HG03354 (cell line): ENCODE measurements around the gene NHP2.
"Not testable (repeated sequence)": the region's sequence is repeated elsewhere in the genome, so short reads cannot be mapped to it uniquely, and the experiment has no call there.

Experiments
- ATAC-seq: cut with Tn5 transposase; IDR thresholded peaks from one replicate; pipeline ENCODE4 v1.9.1; 2021; ENCODE audit warnings: mild to moderate bottlenecking; ENCODE audit not compliant: unreplicated experiment, poor library complexity, severe bottlenecking

Gene NHP2

DNA sequence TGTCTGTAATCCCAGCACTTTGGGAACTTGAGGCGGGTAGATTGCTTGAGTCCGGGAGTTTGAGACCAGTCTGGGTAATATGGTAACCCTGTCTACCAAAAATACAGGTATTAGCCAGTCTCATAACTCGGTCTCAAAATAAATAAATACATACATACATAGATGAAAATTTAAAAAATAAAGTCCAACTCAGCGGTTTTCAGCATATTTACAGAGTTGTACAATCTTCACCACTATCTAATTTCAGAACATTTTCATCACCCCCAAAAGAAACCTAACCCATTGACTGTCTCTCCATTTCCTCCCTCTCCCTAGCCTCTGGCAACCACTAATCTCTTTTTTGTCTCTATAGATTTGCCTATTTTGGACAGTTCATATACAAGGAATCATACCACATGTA lies 12.1 kb downstream of the NHP2 start:
- no peak for ATAC-seq

DNA sequence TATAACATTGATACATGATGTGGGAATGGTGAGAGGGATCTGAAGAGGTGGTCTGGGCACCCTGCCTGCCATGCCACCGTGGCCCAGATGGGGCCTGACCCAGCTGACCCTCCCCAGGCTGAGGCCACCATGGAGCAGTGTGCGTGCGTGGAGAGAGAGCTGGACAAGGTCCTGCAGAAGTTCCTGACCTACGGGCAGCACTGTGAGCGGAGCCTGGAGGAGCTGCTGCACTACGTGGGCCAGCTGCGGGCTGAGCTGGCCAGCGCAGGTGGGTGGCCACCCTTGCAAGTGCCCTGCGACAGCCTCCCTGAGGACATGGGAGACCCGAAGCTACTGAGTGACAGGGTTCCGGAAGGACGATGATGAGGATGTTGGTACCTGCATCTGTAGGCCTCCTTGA lies 15.7 kb downstream of the NHP2 start:
- no peak for ATAC-seq

DNA sequence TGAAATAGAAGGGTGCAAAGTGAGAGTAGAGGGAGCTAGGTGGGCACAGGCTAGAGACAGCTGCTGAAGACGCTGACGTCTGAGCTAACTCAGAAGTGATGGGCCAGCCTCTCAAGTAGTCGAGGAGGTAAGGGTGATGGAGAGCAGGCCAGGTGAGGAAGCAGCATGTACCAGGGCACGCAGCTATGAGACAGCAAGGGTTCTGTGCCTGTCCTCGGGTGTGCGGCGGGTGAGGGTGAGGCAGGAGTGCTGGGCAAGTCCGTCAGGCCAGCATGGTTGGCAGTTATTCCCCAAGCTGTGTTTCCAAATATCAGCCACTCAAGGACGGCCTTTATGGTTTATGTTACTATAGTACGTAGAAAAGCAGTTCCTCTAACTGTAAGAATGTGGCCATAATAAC lies 16.7 kb downstream of the NHP2 start:
- no peak for ATAC-seq

DNA sequence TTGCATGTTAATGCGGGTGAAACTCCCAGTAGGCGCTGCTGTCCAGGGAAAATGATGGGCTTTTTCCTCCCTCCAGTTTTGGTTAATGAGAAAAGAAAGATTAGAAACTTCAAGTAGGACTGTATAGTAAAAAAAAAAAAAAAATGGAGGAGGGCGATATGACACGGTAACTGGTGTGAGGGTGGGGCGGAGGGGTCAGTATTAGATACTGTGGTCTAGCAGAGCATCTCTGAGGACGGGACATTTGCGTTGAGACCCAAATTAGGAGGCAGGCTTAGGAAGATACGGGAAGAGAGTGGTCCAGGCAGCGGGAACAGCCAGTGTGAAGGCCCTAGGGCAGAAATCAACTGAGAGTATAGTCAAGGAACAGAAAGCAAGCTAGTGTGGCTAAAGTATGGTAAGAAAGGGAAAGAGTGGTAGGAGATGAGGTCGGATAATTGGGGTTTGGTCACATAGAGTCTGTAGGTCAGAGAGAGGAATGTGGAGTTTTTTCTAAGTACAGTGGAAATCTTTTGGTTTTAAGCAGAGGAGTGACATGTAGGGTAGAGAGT lies 22.2 kb downstream of the NHP2 start:
- no peak for ATAC-seq

DNA sequence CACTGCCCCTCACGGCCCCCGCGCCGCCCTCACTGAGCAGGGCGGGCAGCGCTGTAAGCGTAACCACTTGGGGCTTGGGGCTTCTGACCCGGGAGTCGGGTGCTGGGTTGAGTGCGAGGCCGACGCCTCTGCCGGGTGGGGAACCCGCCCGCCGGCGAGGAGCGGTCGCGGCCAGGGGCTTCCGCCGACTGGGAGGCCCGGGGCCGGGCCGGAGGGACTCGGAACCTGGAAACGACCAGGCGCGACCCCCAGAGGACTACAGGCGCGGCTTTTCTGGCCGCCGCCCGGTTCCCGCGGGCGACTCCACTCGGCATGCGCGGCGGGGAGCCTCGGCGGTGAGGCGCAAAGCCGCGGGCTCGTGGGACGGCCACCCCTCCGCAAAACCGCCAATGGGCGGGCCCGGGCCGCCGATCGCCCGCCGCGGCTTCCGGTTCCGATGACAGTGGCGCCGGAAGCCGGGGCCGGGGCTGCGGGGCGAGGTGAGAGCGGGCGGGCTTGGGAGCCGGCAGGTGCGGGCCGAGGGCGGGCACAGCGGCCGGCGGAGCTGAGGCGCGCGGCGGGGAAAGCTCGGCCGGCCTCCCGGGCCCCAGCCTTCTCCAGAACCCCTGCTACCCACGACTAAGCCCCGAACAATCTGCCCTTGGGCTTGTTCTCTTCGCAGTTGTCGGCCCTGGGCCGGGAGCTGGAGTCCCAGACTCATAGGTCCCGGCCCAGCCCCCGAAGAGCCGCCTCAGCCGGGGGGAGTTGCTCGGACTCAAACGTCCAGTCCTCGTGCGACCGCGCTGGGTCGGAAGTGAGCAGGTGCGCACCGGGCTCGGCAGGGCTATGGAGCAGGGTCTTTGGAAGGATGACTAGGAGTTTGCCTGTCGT lies 22.9 kb downstream of the NHP2 start, which contains the start of gene RMND5B:
TSS of gene RMND5B (plus strand) at position 439 of the 870 bp plus-strand sequence. CDS start 7,106 bp downstream, outside the sequence.
- peak; percentile 91 for ATAC-seq

DNA sequence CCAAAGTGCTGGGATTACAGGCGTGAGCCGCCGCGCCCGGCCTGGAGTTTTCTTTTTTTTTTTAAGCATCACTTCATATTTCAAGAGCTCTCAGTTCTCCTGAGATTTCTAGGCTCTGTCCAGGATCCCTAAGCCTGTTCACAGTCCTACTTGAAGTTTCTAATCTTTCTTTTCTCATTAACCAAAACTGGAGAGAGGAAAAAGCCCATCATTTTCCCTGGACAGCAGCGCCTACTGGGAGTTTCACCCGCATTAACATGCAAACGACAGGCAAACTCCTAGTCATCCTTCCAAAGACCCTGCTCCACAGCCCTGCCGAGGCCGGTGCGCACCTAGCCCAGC lies 23.5 kb downstream of the NHP2 start:
- ATAC-seq: not testable (repeated sequence)

DNA sequence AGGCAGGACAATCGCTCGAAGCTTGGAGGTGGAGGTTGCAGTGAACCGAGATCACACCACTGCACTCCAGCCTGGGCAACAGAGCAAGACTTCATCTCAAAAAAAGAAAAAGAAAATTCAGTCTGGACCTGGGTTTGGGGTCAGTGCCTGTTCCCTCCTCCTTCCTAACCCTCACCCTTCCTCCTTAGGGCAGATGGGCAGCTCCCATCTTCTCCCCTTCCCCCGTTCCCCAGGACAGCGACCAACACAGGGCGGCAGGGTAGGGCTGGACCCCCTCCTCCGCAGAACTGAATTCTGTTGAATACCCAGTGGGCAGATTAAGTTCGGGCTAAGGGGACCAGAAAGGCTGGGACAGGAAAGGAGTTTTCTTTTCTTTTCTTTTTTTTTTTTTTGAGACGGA lies 24.4 kb downstream of the NHP2 start:
- ATAC-seq: no peak

DNA sequence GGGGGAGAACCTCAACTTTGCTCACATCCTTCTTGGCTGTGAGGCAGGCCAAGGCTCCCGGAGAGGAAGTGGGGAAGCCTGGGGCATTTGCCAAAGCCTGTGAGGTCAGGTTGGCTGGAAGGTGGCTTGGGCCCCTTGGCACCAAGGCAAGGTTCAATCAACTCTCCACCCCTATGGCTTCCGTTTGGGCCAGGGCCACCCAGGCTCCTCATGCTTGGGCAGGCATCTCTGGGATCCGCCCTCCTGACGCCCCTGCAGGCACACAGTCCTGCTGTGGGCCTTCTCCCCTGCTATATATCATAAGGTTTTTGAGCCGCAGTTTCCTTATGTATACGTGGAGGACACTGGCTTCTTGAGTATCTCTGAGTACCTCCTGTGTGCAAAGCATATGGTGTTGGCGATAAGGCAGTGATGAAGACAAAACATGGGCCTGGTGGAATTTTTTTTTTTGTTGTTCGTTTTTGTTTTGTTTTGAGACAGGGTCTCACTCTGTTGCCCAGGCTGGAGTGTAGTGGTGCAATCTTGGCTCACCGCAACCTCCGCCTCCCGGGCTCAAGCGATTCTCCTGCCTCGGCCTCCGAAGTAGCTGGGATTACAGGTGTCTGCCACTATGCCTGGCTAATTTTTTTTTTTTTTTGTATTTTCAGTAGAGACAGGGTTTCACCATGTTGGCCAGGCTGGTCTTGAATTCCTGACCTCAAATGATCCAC lies 26.2 kb downstream of the NHP2 start:
- ATAC-seq: not testable (repeated sequence)

DNA sequence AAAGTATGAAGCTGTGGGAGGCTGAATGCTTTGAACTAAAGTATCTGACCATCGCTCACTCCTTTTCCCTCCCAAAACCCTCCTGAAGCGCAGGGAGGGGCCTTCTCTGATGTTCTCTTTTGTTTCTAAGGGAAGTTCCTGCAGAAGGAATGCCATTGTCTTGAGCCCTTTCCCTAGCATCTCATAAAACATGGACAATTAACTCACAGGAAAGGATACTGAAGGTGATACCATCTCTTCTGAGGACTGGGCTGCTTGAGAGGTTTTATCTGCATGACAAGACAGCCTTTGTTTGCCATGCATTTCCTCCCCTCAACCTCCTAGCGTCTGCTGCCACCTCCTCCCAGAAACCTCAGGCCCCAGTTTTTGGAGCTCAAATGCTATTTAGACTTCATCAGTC lies 27.1 kb downstream of the NHP2 start:
- ATAC-seq: no peak

DNA sequence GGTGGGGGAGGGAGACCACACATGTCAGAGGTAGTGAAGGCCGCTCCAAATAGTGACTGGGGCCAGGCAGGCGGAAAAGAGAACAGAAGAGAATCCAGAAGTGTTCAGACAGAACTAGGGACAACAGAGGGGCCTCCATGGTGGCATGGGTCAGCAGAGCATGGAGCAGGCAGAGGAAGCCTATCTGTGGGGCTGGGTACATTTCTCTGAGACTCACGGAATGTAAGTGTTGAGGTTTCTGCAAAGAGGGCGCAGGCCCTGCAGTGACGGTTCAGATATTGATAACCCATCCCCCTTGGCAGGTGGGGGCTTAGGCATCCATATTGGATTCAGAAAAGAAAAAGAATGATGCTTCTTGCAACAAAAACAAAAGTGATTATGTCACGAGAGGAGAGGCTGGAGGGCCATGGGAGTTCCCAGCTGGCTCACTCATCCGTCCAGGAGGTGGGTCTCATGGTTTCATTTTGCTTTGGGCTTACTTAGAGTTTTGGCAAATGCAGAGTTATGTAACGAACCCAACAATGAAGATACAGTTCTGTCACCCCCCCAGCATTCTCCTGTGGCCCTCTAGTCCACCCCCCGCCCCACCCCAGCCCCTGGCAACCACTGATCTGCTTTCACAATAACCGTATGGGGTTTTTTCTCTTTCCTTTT lies 28.3 kb downstream of the NHP2 start:
- no peak for ATAC-seq

DNA sequence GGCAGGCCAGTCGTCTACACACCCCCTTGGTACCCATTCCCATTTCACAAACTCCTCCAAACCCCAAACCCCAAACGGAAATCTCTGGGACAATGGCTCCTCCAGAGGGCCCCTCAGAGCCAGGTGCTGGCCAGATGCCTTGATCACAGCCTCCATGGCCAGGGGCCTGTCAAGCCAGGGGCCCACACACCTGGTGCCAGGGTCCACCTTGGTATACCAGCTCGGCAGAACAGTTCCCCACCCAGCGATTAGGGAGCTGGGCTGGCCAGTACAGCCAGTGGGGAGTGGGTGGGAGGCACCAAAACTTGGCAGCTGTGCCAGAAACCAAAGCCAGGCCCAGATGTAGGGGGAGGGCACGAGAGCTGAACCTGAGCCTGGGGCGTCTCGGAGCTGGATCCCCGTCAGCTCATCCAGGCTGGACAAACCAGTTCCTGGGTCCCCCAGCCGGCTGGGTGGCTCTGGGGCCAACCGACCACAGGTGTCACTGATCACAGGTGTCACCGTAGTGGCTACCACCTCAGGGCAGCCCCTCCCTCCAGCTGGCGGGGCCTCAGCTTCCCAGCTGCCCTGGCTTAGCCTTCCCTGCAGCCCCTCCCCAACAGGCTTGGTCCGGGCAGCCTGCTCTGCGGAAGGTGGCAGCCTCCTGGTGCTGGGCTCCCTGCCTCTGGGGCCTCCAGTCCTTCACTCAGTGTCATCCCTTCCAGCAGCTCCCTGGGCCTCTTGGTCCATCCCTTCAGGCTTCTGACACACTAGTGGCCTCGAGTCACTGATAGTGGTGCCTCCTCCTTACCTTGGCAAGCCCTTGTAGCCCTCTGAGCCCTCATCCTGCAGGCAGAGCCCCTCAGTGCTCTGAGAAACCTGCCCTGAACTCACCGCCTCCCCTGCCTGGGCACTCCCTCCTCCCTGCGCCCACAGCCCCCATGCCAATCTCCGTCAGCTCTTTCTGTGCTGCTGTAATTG lies 29.4 kb downstream of the NHP2 start:
- ATAC-seq: no peak

DNA sequence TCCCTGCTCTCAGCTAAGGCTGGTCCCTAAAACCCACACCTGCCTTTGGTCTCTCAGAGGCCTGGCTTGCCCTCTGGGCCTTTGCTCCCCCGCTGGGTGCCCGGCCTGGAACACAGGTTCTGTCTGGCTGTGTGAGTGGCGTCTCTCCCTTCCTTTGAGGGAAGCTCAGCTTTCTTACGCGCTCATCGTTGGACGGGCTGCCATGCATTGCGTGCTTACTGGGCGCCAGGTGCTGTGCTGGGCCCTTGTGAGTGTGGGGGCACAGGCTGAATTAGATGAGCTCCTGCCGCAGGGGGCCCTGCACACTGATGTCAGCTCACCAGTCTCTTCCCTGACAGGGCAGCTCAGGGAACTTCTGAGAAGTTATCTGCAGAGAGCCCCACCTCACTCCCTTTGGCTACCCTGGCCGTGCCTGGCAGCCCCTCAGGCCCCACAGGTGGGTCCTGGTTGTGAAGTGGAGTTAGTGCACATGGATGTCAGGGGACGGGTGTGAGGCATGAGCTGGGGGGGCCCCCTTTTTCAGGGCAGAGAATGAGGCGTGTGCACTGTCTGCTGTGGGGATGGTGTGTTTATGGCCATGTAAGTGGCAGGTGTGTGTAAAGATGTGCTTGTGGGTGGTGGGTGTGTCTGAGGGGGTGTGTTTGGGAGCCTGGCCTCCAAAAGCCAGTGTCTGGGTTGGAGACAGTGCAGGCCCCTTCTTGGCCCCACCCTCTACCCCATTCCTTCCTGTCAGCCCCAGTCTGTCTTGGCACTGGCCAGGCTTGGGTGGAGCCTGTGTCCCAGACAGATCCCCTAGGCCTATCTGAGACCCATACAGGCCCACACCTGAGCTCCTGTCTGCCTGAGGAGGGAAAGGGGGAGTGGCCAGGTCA lies 30.4 kb downstream of the NHP2 start:
- no peak for ATAC-seq

DNA sequence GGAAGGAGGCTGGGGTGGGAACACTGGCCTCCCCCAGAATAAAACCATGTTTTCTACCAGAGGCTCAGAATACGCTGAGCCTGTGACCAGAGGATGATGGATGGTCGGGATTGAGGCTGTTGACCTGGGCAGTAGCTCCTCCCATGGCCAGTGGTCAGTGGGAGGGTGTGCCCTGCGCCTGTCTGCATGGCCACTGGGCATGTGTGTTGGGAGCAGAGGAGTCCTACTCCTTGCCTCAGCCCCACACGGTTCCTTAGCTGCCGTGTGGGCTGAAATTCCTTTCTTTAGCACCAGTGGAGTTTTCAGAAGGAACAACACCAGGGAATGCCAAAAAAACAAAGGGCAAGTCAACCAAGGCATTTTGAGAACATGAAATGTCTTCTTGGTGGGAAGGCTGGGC lies 31.3 kb downstream of the NHP2 start:
- no peak for ATAC-seq

DNA sequence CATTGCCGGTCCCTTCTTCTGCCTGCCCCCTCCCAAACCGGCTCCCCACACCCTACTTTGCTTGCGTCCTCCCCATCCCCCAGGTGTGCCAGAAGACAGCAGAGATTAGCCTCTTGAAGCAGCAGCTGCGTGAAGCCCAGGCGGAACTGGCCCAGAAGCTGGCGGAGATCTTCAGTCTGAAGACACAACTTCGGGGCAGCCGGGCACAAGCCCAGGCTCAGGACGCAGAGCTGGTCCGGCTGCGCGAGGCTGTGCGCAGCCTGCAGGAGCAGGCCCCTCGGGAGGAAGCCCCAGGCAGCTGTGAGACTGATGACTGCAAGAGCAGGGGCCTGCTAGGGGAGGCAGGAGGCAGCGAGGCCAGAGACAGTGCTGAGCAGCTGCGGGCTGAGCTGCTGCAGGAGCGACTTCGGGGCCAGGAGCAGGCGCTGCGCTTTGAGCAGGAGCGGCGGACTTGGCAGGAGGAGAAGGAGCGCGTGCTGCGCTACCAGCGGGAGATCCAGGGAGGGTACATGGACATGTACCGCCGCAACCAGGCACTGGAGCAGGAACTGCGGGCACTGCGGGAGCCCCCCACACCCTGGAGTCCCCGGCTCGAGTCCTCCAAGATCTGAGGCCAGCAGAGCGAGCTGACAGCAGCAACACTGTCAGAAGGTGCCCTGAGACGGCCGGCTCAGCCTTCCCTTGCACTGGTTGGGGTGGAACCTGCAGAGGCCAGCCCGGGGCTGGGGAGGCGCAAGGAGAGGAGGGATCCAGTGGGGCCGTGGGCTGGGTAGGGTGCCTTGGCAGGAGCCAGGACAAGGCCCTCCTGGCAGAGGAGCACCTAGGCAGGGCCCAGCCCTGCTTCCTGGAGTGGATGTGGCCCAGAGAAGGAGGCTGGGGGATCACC lies 32.1 kb downstream of the NHP2 start:
- ATAC-seq: peak; percentile 25

DNA sequence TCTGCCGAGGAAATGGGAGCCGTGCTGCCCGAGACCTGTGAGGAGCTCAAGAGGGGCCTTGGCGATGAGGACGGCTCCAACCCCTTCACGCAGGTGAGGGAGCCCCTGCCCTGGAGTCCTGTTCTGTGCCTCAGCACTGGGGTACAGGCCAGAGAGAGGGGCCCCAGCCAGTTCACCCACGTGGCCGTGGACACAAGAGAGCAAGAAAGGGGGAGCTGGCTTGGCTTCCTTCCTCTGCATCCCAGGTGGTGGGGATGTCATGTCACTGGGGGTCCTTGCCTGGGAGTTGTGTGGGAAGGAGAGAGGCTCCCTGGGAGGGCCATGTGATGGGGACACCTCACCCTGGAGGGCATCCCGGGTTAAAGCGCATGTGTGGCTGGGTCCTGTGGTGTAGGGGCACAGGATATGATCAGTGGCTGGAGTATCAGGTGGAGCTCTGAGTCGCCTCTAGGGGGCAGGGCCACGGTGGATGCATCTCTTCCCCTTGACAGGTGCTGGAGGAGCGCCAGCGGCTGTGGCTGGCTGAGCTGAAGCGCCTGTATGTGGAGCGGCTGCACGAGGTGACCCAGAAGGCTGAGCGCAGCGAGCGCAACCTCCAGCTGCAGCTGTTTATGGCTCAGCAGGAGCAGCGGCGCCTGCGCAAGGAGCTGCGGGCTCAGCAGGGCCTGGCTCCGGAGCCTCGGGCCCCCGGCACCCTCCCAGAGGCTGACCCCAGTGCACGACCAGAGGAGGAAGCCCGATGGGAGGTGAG lies 32.9 kb downstream of the NHP2 start:
- peak; percentile 85 for ATAC-seq

DNA sequence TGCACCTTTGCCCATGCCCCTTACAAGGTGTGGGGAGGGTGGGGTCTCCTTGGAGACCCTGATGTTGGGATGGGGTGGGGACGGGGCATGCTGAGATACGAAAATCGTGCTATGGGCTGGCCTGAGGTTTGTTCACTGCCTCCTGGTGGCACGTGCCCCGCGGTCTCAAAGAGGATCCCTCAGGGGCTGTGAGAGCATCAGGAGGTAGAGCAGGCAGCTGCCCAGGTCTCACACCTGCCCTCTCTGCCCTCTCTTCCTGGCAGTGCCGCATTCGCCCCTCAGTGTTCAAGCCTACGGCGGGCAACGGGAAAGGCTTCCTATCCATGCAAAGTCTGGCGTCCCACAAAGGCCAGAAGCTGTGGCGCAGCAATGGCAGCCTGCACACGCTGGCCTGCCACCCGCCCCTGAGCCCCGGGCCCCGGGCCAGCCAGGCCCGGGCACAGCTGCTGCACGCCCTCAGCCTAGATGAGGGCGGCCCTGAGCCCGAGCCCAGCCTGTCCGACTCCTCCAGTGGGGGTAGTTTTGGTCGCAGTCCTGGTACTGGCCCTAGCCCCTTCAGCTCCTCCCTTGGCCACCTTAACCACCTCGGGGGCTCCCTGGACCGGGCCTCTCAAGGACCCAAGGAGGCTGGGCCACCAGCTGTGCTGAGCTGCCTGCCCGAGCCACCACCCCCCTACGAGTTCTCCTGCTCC lies 33.6 kb downstream of the NHP2 start:
- ATAC-seq: no peak
